HEK293 (cell line): Measurements from ENCODE around the gene SMIM8.

Source experiments
- CTCF ChIA-PET: fragments of 350-600 bp; formaldehyde crosslinking; extraction: SDS; loops from one replicate; lab custom pipeline; 2021; ENCODE audit warnings: antibody characterized with exemption; lab: Yijun Ruan, JAX
- POLR2A ChIA-PET: fragments of 300-600 bp; formaldehyde crosslinking; extraction: SDS; loops from one replicate; lab custom pipeline; 2020; ENCODE audit warnings: antibody characterized with exemption, inconsistent platforms; lab: Yijun Ruan, JAX
- H3K27ac ChIP-seq: fragments of 200-500 bp; sonication (Bioruptor generic); 2 replicates; pipeline ENCODE4 v1.5.1; 2014; ENCODE audit warnings: low read depth, low read length, control low read depth, inconsistent platforms; ENCODE audit errors: extremely low read depth
- H3K36me3 ChIP-seq, 2 experiments: fragments of 200-500 bp in 1 of 2; sonication (Bioruptor generic) in 1 of 2; 1 replicate in 1 of 2; 2 replicates in 1 of 2; pipeline ENCODE4 v1.5.1; 2014 to 2017; ENCODE audit warnings: inconsistent platforms in 2 of 2, low read length in 2 of 2; ENCODE audit not compliant: control insufficient read depth in 2 of 2, insufficient read depth in 1 of 2
- H3K4me1 ChIP-seq: fragments of 200-500 bp; sonication (Bioruptor generic); 2 replicates; pipeline ENCODE4 v1.5.1; 2014; ENCODE audit warnings: mild to moderate bottlenecking, low read length, inconsistent platforms; ENCODE audit not compliant: control insufficient read depth, insufficient read depth
- H3K4me3 ChIP-seq: 2 replicates; pipeline ENCODE4 v1.5.1; 2011; ENCODE audit warnings: low read depth, mild to moderate bottlenecking, control low read depth, low read length, moderate library complexity
- H3K9me3 ChIP-seq: fragments of 200-500 bp; sonication (Bioruptor generic); 2 replicates; pipeline ENCODE4 v1.5.1; 2014; ENCODE audit warnings: low read depth, low read length, inconsistent platforms; ENCODE audit not compliant: control insufficient read depth, insufficient read depth
- GLI4 ChIP-seq: fragments of 450-650 bp; formaldehyde crosslinking; IDR thresholded peaks from 2 replicates; pipeline ENCODE4 v1.5.1; 2016; ENCODE audit warnings: missing biosample characterization, missing genetic modification characterization
- KLF16 ChIP-seq: fragments of 450-650 bp; formaldehyde crosslinking; IDR thresholded peaks from 2 replicates; pipeline ENCODE4 v1.5.1; 2017; ENCODE audit warnings: missing biosample characterization, missing genetic modification characterization
- RBAK ChIP-seq: fragments of 450-650 bp; formaldehyde crosslinking; IDR thresholded peaks from 2 replicates; pipeline ENCODE4 v1.5.1; 2016; ENCODE audit warnings: missing biosample characterization, missing genetic modification characterization
- SCRT2 ChIP-seq: fragments of 450-650 bp; formaldehyde crosslinking; IDR thresholded peaks from 2 replicates; pipeline ENCODE4 v1.5.1; 2016; ENCODE audit warnings: missing biosample characterization, missing genetic modification characterization
- SP3 ChIP-seq: fragments of 450-650 bp; formaldehyde crosslinking; IDR thresholded peaks from 2 replicates; pipeline ENCODE4 v1.5.1; 2016; ENCODE audit warnings: missing biosample characterization, missing genetic modification characterization
- YY1 ChIP-seq: fragments of 450-650 bp; formaldehyde crosslinking; IDR thresholded peaks from 2 replicates; pipeline ENCODE4 v1.5.1; 2018; ENCODE audit warnings: missing biosample characterization, missing genetic modification characterization
- ZBTB44 ChIP-seq: fragments of 450-650 bp; IDR thresholded peaks from 2 replicates; pipeline ENCODE4 v1.5.1; 2018; ENCODE audit warnings: missing biosample characterization, mild to moderate bottlenecking, missing genetic modification characterization
- ZNF112 ChIP-seq: fragments of 450-650 bp; formaldehyde crosslinking; IDR thresholded peaks from 2 replicates; pipeline ENCODE4 v1.5.0; 2017; ENCODE audit warnings: missing biosample characterization, missing genetic modification characterization
- ZNF121 ChIP-seq: fragments of 450-650 bp; formaldehyde crosslinking; IDR thresholded peaks from 2 replicates; pipeline ENCODE4 v1.5.1; 2016; ENCODE audit warnings: missing biosample characterization, missing genetic modification characterization
- ZNF155 ChIP-seq: fragments of 450-650 bp; formaldehyde crosslinking; IDR thresholded peaks from 2 replicates; pipeline ENCODE4 v1.5.1; 2016; ENCODE audit warnings: missing biosample characterization, missing genetic modification characterization
- ZNF280C ChIP-seq: fragments of 450-650 bp; formaldehyde crosslinking; IDR thresholded peaks from 2 replicates; pipeline ENCODE4 v1.5.1; 2016; ENCODE audit warnings: missing biosample characterization, missing genetic modification characterization
- ZNF292 ChIP-seq: fragments of 450-650 bp; formaldehyde crosslinking; IDR thresholded peaks from 2 replicates; pipeline ENCODE4 v1.5.1; 2016; ENCODE audit warnings: low read depth, missing biosample characterization, missing genetic modification characterization, borderline replicate concordance
- ZNF354C ChIP-seq: fragments of 450-650 bp; formaldehyde crosslinking; IDR thresholded peaks from 2 replicates; pipeline ENCODE4 v1.5.1; 2016; ENCODE audit warnings: missing biosample characterization, missing genetic modification characterization, low read depth, borderline replicate concordance
- ZNF366 ChIP-seq: fragments of 450-650 bp; formaldehyde crosslinking; conservative IDR thresholded peaks from 2 replicates; pipeline ENCODE4 v1.5.1; 2016; ENCODE audit warnings: missing biosample characterization, missing genetic modification characterization
- ZNF473 ChIP-seq: fragments of 450-650 bp; formaldehyde crosslinking; IDR thresholded peaks from 2 replicates; pipeline ENCODE4 v1.5.1; 2017; ENCODE audit warnings: missing biosample characterization, missing genetic modification characterization
- ZNF610 ChIP-seq: fragments of 450-650 bp; formaldehyde crosslinking; IDR thresholded peaks from 2 replicates; pipeline ENCODE4 v1.5.1; 2016; ENCODE audit warnings: missing biosample characterization, missing genetic modification characterization, borderline replicate concordance
- ZNF670 ChIP-seq: fragments of 450-650 bp; formaldehyde crosslinking; IDR thresholded peaks from 2 replicates; pipeline ENCODE4 v1.5.1; 2016; ENCODE audit warnings: missing biosample characterization, missing genetic modification characterization, low read depth
- ZNF830 ChIP-seq: fragments of 450-650 bp; IDR thresholded peaks from 2 replicates; pipeline ENCODE4 v1.5.0; 2018; ENCODE audit warnings: missing biosample characterization, missing genetic modification characterization, low read depth, mild to moderate bottlenecking, moderate library complexity
- ZNF837 ChIP-seq: fragments of 450-650 bp; formaldehyde crosslinking; IDR thresholded peaks from 2 replicates; pipeline ENCODE4 v1.5.1; 2016; ENCODE audit warnings: missing biosample characterization, missing genetic modification characterization
- TF ChIP-seq, protein P1 (sequence below): fragments of 450-650 bp; formaldehyde crosslinking; IDR thresholded peaks from 2 replicates; pipeline ENCODE4 v1.5.1; 2017; ENCODE audit warnings: missing biosample characterization, missing genetic modification characterization

SMIM8 gene

GRCh38 chr6:87349896-87350295 is 27.5 kb downstream of the SMIM8 start:
- ChIA-PET CTCF (interaction anchor here (1.4 kb wide), 1 partner anchor 283 kb away, joined by 3 read pairs; no protein-coding TSS in a partner anchor), POLR2A (no interaction called here)
- no peak overlapping the region for H3K27ac ChIP-seq
- no peaks in the 10 kb centered on the region for H3K4me1 ChIP-seq
- no peaks in the 10 kb centered on the region for H3K9me3 ChIP-seq
- no peak overlapping the region for H3K4me3 ChIP-seq
- H3K36me3 ChIP-seq: no peaks in the 10 kb centered on the region
- no peak for TF ChIP-seq ZBTB44 (tag by site-specific recombination)
- no peak for TF ChIP-seq GLI4 (tag by site-specific recombination)
- TF ChIP-seq ZNF280C (tag by site-specific recombination): no peak
- no peak for TF ChIP-seq SP3 (tag by site-specific recombination)
- TF ChIP-seq, protein P1, sequence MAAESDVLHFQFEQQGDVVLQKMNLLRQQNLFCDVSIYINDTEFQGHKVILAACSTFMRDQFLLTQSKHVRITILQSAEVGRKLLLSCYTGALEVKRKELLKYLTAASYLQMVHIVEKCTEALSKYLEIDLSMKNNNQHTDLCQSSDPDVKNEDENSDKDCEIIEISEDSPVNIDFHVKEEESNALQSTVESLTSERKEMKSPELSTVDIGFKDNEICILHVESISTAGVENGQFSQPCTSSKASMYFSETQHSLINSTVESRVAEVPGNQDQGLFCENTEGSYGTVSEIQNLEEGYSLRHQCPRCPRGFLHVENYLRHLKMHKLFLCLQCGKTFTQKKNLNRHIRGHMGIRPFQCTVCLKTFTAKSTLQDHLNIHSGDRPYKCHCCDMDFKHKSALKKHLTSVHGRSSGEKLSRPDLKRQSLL (tag by site-specific recombination): no peak
- no peak for TF ChIP-seq ZNF610 (tag by site-specific recombination)
- TF ChIP-seq ZNF155 (tag by site-specific recombination): no peak
- TF ChIP-seq RBAK: no peak
- no peak for TF ChIP-seq ZNF354C

GRCh38 chr6:87350516-87350915 is 28.1 kb downstream of the SMIM8 start:
- no peak for TF ChIP-seq ZNF670
- no peak for TF ChIP-seq ZNF473 (tag by site-specific recombination)
- no peak for TF ChIP-seq ZNF837 (tag by site-specific recombination)
- TF ChIP-seq ZNF830 (tag by site-specific recombination): no peak
- no peak for TF ChIP-seq YY1 (tag by site-specific recombination)
- no peak for TF ChIP-seq ZNF366 (tag by site-specific recombination)
- no peak for TF ChIP-seq KLF16
- no peak for TF ChIP-seq SCRT2 (tag by site-specific recombination)
- TF ChIP-seq ZNF121 (tag by site-specific recombination): no peak
- TF ChIP-seq ZNF112 (tag by site-specific recombination): no peak
- no peak for TF ChIP-seq ZNF292 (tag by site-specific recombination)
- no peak overlapping the region for H3K27ac ChIP-seq
- H3K9me3 ChIP-seq: no peaks in the 10 kb centered on the region
- POLR2A ChIA-PET: interaction anchor here (0.7 kb wide), 1 partner anchor 12 kb away, joined by 5 read pairs; no protein-coding TSS in a partner anchor
- no peaks in the 10 kb centered on the region for H3K4me1 ChIP-seq
- H3K36me3 ChIP-seq: no peaks in the 10 kb centered on the region
- CTCF ChIA-PET: no interaction called here
- no peak overlapping the region for H3K4me3 ChIP-seq
